KOPT-K1 (cell line): ENCODE measurements around the gene PROM1.

Experiments used
- H3K27ac ChIP-seq: fragments of 200-600 bp; sonication (generic); 2 replicates; pipeline ENCODE4 v1.5.1; 2016; ENCODE audit warnings: antibody characterized with exemption, mild to moderate bottlenecking, low read depth, low read length; ENCODE audit not compliant: poor library complexity, severe bottlenecking
- H3K36me3 ChIP-seq: fragments of 200-600 bp; sonication (generic); 2 replicates; pipeline ENCODE4 v1.5.1; 2017; ENCODE audit warnings: antibody characterized with exemption, mild to moderate bottlenecking, low read length, moderate library complexity; ENCODE audit not compliant: insufficient read depth
- H3K9me3 ChIP-seq: fragments of 200-600 bp; sonication (generic); 2 replicates; pipeline ENCODE4 v1.5.1; 2017; ENCODE audit warnings: antibody characterized with exemption, low read length, mild to moderate bottlenecking; ENCODE audit not compliant: insufficient read depth, poor library complexity, severe bottlenecking

Gene PROM1

DNA sequence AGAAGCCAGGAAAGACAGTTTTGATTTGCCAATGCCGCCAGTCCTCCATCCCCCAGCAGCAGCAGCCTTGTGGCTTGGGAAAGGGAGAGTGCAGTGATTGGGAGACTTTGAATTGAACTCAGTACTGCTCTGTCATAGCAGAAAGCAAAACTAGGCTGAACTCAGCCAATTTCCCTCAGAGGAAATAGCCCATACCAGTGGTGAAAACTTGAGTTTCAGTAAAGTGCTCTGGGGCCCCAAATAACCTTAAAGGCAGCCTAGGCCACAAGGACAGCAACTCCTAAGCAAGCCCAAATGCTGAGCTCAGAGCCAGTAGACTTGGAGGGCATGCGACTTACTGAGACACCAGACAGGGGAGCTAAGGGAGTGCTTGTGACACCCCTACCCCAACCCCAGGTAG is 2.0 kb upstream of the PROM1 start:
- Histone ChIP-seq H3K9me3 (peaks cover 22% of the 10 kb centered on the region), H3K27ac (no peak overlapping the region), H3K36me3 (no peaks in the 10 kb centered on the region)

DNA sequence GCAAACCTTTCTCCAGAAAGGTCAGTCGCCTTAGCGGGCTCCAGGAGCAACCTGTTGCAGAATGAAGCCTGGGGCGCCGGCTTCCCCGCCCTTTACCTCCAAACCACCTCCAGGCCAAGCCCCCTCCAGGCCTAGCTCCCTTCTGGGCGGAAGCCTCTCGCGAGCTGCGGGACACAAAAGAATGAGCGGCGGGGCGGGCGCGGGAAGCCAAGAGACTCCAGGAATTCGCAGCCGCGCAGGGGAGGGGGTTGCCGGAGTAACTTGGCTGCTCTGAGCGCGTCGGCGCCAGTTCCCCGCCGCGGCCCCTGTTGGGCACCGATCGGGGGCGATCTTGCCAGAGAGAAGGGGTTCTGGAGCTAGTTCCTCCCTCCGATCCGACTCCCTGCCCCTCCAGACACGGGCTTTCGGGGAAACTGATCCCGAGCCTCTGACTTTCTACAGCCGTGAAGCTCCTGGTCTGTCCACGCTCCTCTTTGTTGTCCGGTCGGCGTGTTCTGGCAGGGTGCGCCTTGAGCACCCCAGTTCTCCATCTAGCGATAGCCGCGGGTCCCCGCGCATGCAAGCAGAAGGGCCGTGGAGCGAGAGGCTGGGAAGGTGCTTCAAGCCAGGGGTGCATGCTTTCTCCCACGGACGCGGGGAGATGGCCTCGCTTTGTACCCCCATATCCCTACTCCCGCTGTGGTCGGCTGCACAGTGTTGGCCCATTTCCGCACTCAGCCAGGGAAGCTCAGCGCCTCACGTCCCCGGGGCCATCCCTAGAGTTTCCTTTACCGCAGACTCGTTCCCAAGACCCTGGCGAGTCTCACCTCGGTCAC is 1.2 kb downstream of the PROM1 start:
- no peak overlapping the region for H3K27ac ChIP-seq
- H3K9me3 ChIP-seq, result peaks cover 22% of the 10 kb centered on the region
- no peaks in the 10 kb centered on the region for H3K36me3 ChIP-seq

DNA sequence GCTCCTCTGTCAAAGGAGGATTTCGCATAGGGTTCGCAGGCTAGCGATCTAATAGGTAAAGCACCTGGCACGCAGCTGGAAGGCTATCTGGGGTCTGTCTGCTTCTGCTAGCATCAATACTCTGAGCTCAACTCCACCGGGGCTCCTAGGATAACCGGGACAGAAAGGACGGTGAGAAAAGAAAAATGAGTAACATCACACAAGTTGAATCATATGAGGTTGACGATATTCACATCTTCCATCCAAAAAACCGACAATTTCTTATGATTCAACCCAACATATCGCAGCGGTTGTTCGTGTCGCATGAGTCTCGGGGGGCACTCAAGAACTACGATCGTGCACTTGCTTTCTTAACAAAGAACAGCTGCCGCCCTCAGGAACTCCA is 1.8 kb downstream of the PROM1 start:
- H3K36me3 ChIP-seq, result no peaks in the 10 kb centered on the region
- H3K9me3 ChIP-seq, result peaks cover 22% of the 10 kb centered on the region
- no peak overlapping the region for H3K27ac ChIP-seq

DNA sequence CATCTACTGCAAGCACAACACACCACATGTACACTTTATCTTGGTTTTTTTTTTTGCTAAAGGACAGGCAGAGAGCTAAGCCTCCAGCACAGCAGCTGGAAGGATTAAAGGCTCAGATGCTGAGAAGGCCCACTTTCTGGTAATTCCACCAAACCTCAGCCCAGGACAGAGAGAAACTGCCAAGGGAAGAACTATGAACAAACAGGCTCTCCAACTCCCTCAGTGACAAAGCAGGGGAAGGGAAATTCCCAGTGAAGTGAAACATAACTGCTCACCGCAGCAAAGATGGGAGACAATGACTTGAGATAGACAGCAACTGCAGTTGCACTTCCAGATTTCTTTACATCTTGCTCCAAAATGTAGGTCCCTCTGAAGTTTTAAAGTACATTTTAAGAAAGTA is 4.8 kb downstream of the PROM1 start:
- H3K27ac ChIP-seq, result no peak overlapping the region
- no peaks in the 10 kb centered on the region for H3K36me3 ChIP-seq
- peaks cover 22% of the 10 kb centered on the region for H3K9me3 ChIP-seq

DNA sequence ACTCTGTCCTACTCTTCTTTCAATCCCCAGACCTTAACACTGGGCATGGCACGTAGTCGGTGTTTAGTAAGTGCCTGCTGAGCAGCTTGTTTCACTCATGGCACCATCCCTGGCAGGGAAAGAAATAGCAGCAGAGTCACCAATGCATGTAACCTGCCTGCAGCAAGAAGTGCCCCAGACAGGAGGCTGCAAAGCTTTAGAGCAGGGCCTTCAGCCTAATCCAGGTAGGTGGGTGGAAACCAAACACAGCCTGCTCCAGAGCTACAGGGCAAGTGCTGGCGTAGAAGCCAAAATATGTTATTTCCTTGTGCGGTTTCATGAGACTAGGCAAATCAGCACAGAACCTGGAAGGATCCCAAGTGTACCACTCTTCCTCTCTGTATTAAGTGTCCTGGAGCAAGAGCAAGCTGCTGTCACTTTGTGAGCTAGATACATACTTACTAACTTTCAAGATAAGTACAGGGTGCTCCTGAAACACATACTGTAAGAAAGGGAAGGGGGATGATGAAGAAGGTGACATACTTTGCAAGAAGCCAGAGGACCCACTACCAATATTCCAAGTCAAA is 5.5 kb downstream of the PROM1 start:
- Histone ChIP-seq H3K27ac (no peak overlapping the region), H3K9me3 (peaks cover 15% of the 10 kb centered on the region), H3K36me3 (no peaks in the 10 kb centered on the region)

DNA sequence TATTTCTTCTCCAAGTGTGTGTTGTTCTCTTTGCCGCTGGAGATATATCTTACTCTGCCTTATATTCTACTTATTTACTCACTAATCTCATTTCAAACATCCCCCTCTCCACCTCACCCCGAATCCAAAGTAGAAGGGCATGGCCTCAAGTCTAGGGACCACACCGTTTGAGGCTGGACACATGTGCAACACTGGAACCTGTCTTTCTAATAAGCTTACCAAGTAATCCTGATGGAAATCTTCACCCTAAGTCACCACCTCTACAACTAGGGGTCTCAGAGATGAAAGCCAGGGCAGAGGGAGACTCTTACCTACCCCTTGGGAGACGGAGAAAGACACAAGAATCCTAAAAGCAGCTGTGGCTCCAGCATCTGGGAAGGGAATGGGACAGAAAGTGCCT is 6.0 kb downstream of the PROM1 start:
- H3K36me3 ChIP-seq, result no peaks in the 10 kb centered on the region
- H3K27ac ChIP-seq, result no peak overlapping the region
- H3K9me3 ChIP-seq, result peaks cover 10% of the 10 kb centered on the region

DNA sequence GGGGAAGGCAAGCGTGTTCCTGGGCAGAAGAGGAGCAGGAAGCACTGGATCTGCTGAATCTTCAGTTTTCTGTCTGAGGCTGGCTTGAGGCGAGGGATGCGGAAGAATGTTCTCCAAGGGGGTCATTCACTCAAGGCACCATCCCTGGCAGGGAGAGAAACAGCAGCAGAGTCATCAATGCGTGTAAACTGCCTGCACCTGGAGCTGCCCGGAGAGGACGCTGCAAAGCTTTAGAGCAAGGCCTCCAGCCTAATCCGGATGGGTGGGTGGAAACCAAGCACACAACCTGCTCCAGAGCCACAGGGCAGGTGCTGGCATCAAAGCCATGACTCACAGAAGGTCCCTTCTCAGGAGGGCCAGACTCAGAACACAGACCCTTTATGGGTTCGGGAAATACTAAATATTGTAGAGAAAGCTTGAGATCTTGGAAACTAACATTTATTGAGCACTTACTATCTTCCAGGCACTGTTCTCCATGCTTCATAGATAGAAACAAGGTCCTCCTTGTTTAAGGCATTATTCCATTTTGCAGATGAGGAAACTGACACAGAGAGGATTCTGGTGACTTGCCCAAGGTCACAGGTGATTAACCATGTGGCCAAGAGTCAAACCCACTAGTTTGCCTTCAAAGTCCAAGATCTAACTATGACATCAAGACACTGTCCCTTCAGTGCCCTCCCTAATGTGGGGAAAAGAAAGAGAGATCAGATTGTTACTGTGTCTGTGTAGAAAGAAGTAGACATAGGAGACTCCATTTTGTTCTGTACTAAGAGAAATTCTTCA is 7.7 kb downstream of the PROM1 start:
- Histone ChIP-seq H3K27ac (no peak overlapping the region), H3K36me3 (no peaks in the 10 kb centered on the region), H3K9me3 (no peaks in the 10 kb centered on the region)

DNA sequence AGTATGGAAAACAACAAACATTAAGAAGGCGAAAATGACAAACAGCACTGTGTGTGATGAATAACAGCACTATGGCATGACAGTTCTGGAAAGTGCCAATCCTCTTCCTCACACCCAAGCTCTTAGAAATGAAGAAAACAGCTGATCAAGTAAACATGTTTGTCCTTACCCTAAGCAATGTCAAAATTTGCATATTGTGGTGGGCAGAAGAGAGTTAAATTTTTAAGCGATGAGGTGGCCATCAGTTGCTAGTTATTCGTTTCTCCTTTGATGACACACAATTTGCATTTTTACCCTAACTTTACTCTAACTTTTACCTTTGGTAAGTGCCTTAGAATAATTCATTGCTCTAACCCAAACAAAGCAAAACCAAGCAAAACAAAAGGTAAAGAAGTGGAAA is 8.8 kb downstream of the PROM1 start:
- H3K27ac ChIP-seq, result no peak overlapping the region
- no peaks in the 10 kb centered on the region for H3K9me3 ChIP-seq

DNA sequence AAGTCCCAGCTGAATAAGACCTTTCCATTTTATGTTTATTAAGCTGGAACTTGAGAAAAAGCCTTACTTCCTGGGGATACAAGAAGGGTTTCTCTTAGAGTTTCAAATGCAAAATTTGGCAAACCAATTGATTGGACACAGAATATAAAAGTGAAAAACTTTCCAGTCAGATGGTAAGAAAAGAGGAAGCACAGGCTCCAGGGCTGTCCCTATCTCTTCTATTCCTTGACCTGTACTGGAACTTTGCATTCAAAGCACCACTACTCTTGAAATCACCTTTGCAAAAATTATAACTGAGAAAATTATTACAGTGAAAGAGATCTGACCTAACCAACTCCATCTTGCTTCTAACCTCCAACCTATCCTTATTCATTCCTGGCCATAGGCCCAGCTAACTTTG is 11.7 kb downstream of the PROM1 start:
- Histone ChIP-seq H3K36me3 (no peaks in the 10 kb centered on the region), H3K9me3 (no peaks in the 10 kb centered on the region), H3K27ac (no peak overlapping the region)

More for the DNA sequence above, 8.8 kb downstream of the PROM1 start:
- no peaks in the 10 kb centered on the region for H3K36me3 ChIP-seq

DNA sequence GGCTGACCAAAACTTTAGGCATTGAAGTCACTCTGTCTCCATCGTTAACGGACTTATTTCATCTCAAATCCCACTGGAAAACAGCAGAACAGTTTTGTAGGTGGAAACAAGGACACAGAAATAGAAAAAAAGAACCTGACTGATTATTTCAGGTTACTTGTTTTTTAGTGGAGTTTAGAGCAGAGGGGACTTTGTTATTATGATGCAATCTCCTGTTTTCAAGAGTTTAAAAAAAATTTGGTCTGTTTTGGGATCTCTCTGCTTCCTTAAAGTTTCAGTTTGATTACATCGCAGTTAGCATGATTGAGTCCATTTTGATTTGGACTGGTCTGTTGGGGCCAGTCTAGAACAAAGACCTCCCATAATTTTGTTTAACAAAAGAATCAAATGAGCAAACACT is 13.6 kb downstream of the PROM1 start:
- Histone ChIP-seq H3K27ac (no peak overlapping the region), H3K36me3 (no peaks in the 10 kb centered on the region), H3K9me3 (no peaks in the 10 kb centered on the region)

DNA sequence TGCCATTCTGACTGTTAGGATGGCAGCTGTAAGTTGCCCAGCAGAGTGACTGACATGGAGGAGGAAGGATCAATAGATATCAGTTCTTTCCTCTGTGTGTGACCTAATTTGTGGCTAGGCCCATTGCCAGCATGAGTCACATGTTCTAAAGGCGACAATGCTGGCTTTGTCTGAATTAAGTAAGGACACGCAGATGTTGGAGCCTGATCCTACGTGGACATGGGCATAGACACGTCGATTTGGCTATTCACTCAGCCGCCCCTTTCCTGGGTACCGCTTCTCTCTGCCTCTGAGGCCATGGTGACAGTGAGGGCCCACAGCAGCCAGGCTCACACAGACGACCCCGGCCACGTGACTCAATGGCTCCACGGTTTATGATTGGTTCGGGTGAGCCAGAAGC is 16.3 kb downstream of the PROM1 start:
- H3K9me3 ChIP-seq, result no peaks in the 10 kb centered on the region
- no peak overlapping the region for H3K27ac ChIP-seq
- no peaks in the 10 kb centered on the region for H3K36me3 ChIP-seq

DNA sequence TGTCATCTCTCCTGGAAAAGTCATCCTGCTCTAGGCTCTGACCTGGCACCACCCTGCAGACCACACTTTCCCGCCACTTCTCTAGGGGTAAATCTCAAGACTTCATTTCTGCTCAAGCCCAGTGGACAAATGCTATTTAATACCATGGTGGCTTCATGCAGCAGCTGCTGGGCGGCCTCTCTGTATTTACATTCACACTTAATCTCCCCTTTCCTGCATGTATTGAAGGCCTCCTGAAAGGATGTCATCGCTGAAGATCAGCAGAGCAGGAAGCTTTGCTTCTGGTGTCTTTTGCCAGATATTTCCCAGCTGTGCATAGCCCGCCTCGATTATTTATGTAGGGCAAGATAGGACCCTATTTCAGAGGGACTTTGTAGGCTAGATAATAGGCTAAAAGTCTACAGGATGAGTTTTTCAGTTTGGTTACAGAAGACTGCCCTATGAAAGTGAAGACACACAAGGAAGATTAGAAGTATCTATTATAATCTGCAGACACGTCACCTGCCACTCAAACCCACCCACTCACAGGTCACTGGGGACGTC is 17.2 kb downstream of the PROM1 start:
- Histone ChIP-seq H3K27ac (no peak overlapping the region), H3K9me3 (no peaks in the 10 kb centered on the region), H3K36me3 (no peaks in the 10 kb centered on the region)

DNA sequence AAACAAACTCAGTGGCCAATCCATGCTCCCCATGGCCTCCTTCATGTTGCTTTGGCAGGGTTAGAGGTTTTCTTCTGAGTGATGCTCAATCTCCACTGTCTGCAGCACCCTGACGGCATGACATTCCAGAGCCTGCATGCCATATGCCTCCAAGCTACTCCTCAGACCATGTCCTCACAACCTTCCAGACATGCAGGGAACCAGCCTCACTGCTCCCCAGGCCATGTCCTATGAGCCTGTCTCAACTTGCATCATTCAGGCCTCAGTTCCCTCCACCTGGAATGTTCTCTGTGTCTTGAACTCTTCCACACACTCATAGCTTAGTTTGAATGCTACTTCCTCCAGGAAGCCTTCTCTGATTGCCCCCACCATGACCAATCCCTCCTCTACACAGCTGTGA is 18.8 kb downstream of the PROM1 start:
- no peaks in the 10 kb centered on the region for H3K9me3 ChIP-seq
- no peaks in the 10 kb centered on the region for H3K36me3 ChIP-seq
- no peak overlapping the region for H3K27ac ChIP-seq

DNA sequence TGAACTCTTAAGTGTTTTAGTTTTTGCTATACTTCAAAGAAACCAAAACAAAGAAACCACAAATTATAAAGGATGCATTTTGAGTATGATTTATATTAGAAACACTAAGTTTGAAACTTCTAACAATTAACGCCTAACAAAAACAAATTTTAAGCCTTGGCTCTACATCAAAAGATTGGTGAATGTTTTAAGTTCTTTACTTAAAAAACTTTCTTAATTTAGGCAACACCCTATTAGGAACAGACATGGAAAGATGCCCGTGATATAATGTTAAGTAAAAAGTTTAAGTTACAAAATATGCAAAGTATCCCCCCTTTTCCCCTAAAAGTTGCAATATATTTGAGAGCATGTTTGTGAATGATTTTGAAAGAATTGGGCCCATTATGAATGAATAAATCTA is 21.2 kb downstream of the PROM1 start:
- Histone ChIP-seq H3K27ac (no peak overlapping the region), H3K9me3 (no peaks in the 10 kb centered on the region), H3K36me3 (no peaks in the 10 kb centered on the region)

DNA sequence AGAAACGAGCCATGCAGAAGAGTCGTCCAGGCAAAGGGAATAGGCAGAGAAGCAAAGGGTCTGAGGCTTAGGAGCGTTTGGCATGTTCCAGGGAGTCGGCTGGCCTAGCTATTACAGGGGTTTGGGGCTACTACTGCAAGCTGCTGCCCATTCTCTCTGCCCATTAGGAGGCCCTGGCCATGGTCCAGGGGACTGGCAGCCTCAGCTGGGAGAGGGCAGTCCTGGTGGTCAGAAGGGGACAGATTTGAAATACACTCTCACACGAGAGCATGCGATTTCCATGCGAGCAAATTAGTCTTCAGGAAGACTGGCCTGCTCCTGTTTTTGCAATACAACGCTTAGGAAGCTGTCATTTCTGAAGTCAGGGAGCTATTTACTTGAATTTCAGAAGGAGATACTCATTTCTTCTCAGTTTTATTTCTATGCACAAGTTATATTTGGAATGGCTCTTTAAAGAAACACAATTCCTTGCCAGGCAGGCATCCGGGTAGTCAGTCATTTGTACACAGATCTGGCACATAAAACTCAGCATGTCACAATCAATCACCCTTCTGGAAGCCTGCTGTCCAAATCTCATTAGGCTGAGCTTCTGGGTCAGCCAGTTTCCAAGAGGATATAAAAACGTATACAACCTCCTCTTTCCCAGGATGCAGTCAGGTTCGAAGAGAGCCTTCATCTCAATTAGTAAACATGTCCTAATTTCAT is 27.0 kb downstream of the PROM1 start:
- Histone ChIP-seq H3K27ac (no peak overlapping the region), H3K9me3 (no peaks in the 10 kb centered on the region), H3K36me3 (no peaks in the 10 kb centered on the region)
